Spleen (tissue), 11 donors: Measurements from ENCODE around the gene MYL12A. TPM values are rescaled to one million over a fixed set of nuclear protein-coding genes. Genes with fewer than 3 reads are reported as not detected.
A peak's percentile ranks its signal among the peaks of the same experiment; 100 is the strongest.

Experiments
- DNase-seq: peaks from one replicate; pipeline ENCODE4 v3.0.0-alpha.2; 2020
- H3K27ac ChIP-seq, 8 donors: fragments of 200-600 bp; sonication (generic) in 7 of 8; 1 replicate in 4 of 8; 2 replicates in 4 of 8; pipeline versions ENCODE4 v1.5.0 to v1.8.0; 2016 to 2021; ENCODE audit warnings: inconsistent platforms in 4 of 8, mild to moderate bottlenecking in 4 of 8, moderate library complexity in 1 of 8
- H3K27me3 ChIP-seq, 7 donors: fragments of 200-600 bp; sonication (generic) in 6 of 7; replicated peaks in 1 of 7; 1 replicate in 4 of 7; 2 replicates in 3 of 7; pipeline versions ENCODE4 v1.5.0 to v1.8.0; 2016 to 2021; ENCODE audit warnings: inconsistent platforms in 3 of 7, mild to moderate bottlenecking in 1 of 7
- H3K36me3 ChIP-seq, 6 donors: fragments of 200-600 bp; sonication (generic) in 5 of 6; 1 replicate in 4 of 6; 2 replicates in 2 of 6; pipeline versions ENCODE4 v1.5.0 to v1.8.0; 2016 to 2021; ENCODE audit warnings: inconsistent platforms in 2 of 6
- H3K4me1 ChIP-seq, 6 donors: fragments of 200-600 bp; sonication (generic) in 5 of 6; 1 replicate in 3 of 6; 2 replicates in 3 of 6; pipeline versions ENCODE4 v1.5.0 to v1.8.0; 2016 to 2021; ENCODE audit warnings: inconsistent platforms in 3 of 6
- H3K4me3 ChIP-seq, 8 donors: fragments of 200-600 bp; sonication (generic) in 7 of 8; 1 replicate in 4 of 8; 2 replicates in 4 of 8; pipeline versions ENCODE4 v1.5.0 to v1.8.0; 2016 to 2021; ENCODE audit warnings: inconsistent platforms in 4 of 8, mild to moderate bottlenecking in 4 of 8, moderate library complexity in 2 of 8
- H3K9me3 ChIP-seq, 8 donors: fragments of 200-600 bp; sonication (generic) in 7 of 8; 1 replicate in 4 of 8; 2 replicates in 4 of 8; pipeline versions ENCODE4 v1.5.0 to v1.8.0; 2016 to 2021; ENCODE audit warnings: inconsistent platforms in 4 of 8
- CTCF ChIP-seq, 11 experiments: fragments of 200-600 bp in 7 of 11; fragments of 450-650 bp in 4 of 11; sonication (generic) in 4 of 11; IDR thresholded peaks in 8 of 11; conservative IDR thresholded peaks in 3 of 11; 1 replicate in 7 of 11; 2 replicates in 4 of 11; pipeline versions ENCODE4 v1.4.0 to v1.8.0; 2016 to 2021; ENCODE audit warnings: antibody characterized with exemption in 11 of 11, inconsistent platforms in 4 of 11, mild to moderate bottlenecking in 1 of 11
- POLR2A ChIP-seq, 3 donors: fragments of 450-650 bp; IDR thresholded peaks; one replicate each; pipeline ENCODE4 v1.5.1; 2017; ENCODE audit warnings: antibody characterized with exemption in 3 of 3, mild to moderate bottlenecking in 1 of 3
- POLR2AphosphoS5 ChIP-seq, 3 donors: sonication (generic); formaldehyde crosslinking; IDR thresholded peaks; one replicate each; pipeline ENCODE4 v1.5.1; 2017; ENCODE audit warnings: antibody characterized with exemption in 3 of 3
- WGBS, 5 donors: extraction: QIAGEN DNeasy Blood & Tissue Kit in 3 of 5; methylation state at CpG; one replicate each; pipeline versions ENCODE4 v1.1.5 to v1.1.7; 2013 to 2018; 5-methylcytosine and 5-hydroxymethylcytosine counted together
- intact Hi-C: fragments of 100-400 bp; cut with DNase I; formaldehyde crosslinking; loops from one replicate; pipeline ENCODE4 v1.15.0; 2023; ENCODE audit warnings: low total_unique reads
- polyA plus RNA-seq, 3 donors: library from polyadenylated mRNA; stranded (reverse); fragments of 200-250 nt; gene quantifications; one replicate each; pipeline ENCODE4 v1.2.1, GENCODE V29; 2013
- total RNA-seq, 7 donors: library from RNA; depleted of rRNA in 3 of 7; stranded (reverse); fragments of >200 nt in 3 of 7; fragmentation: NEBNext Ultra II Directional in 4 of 7; extraction: Animal tissue kit (Norgen Biotek cat#: 25700) in 4 of 7; gene quantifications; one replicate each; pipeline versions ENCODE4 v1.1.0 to v1.2.1, GENCODE V29; 2016 to 2021
- donor health status: healthy with polysubstance abuse.
- donor health status: DM: no; HTN: no; CAD: no; lungs with moderate emphysema.
- donor health status: DM: no; HTN: no; CAD: no.
- donor health status: Bipolar disorder and iron deficiency.
- donor health status: healthy.
- donor health status: DM: no; HTN: no; CAD: no.
- donor health status: DM: yes; HTN: yes; CAD: no.

MYL12A gene
- total and polyA plus RNA-seq, 10 donors = 422 to 675 (median 586) TPM

GRCh38 chr18:3257627-3258120 lies 10.1 kb downstream of the MYL12A start:
- 86 to 93% (median 90%) methylated on average over 2 of the region's 2 CpGs for WGBS, 5 donors
- no peak for DNase-seq
- Histone ChIP-seq H3K4me1 (peaks cover 48 to 89% (median 78%) of the 10 kb centered on the region in 6 donors), H3K36me3 (peaks cover 7 to 75% (median 50%) of the 10 kb centered on the region in 6 donors), H3K27me3 (no peaks in the 10 kb centered on the region), H3K27ac (peak overlapping the region in 4 of 8 donors; percentile 9 to 54 (median 50)), H3K4me3 (no peak overlapping the region), H3K9me3 (no peaks in the 10 kb centered on the region)
- TF ChIP-seq POLR2AphosphoS5 (IDR thresholded peaks at IDR 0.05) = no peak
- TF ChIP-seq CTCF (IDR thresholded peaks at IDR 0.05 in 8 of 11, conservative IDR thresholded peaks at IDR 0.05 in 3 of 11) = no peak
- TF ChIP-seq POLR2A (IDR thresholded peaks at IDR 0.05) = no peak
- intact Hi-C loops = no loop called here

GRCh38 chr18:3260995-3261372 lies 13.4 kb downstream of the MYL12A start:
- H3K9me3 ChIP-seq = no peaks in the 10 kb centered on the region
- intact Hi-C loops = no loop called here
- peaks cover 51 to 89% (median 77%) of the 10 kb centered on the region in 6 donors for H3K4me1 ChIP-seq
- H3K4me3 ChIP-seq = peak overlapping the region; percentile 81 to 96 (median 88)
- peak overlapping the region; percentile 95 to 99 (median 98) for H3K27ac ChIP-seq
- no peak for DNase-seq
- WGBS, 5 donors = 14 to 21% (median 17%) methylated on average over 5 of the region's 5 CpGs
- H3K36me3 ChIP-seq = peaks cover 0 to 42% (median 28%) of the 10 kb centered on the region in 6 donors
- TF ChIP-seq CTCF (IDR thresholded peaks at IDR 0.05 in 8 of 11, conservative IDR thresholded peaks at IDR 0.05 in 3 of 11) (no peak), POLR2A (IDR thresholded peaks at IDR 0.05) (no peak), POLR2AphosphoS5 (IDR thresholded peaks at IDR 0.05) (no peak)
- no peaks in the 10 kb centered on the region for H3K27me3 ChIP-seq

- Histone ChIP-seq H3K4me3 (peak within 1 kb of the TSS; percentile 81 to 96 (median 88)), H3K27ac (peak within 1 kb of the TSS; percentile 95 to 99 (median 98)), H3K27me3 (no peaks in the 10 kb centered on the region), H3K9me3 (no peaks in the 10 kb centered on the region), H3K36me3 (peaks cover 0 to 36% (median 21%) of the 10 kb centered on the region in 6 donors), H3K4me1 (peaks cover 51 to 89% (median 77%) of the 10 kb centered on the region in 6 donors)
- peak in 2 of 3 donors; percentile 57 to 83 for TF ChIP-seq POLR2A (IDR thresholded peaks at IDR 0.05)
- peak; percentile 93 to 97 (median 94) for TF ChIP-seq POLR2AphosphoS5 (IDR thresholded peaks at IDR 0.05)
- TF ChIP-seq CTCF (IDR thresholded peaks at IDR 0.05 in 8 of 11, conservative IDR thresholded peaks at IDR 0.05 in 3 of 11) = peak in 5 of 11 experiments; percentile 6 to 52 (median 25)
- 0 to 1% (median 0%) methylated on average over 48 to 84 of the region's 84 CpGs for WGBS, 5 donors
- intact Hi-C loops = no loop called here
- peak; percentile 96 for DNase-seq
Measured at GRCh38 chr18:3261373-3262233, 14.0 kb downstream of the MYL12A start, which contains the start of gene MYL12B. Gene MYL12B, plus strand, starts transcription at chr18:3262133. Its CDS starts 10,766 bp downstream, at chr18:3272899.
